ENCODE data around the gene KLK14.

The KLK14 gene

DNA sequence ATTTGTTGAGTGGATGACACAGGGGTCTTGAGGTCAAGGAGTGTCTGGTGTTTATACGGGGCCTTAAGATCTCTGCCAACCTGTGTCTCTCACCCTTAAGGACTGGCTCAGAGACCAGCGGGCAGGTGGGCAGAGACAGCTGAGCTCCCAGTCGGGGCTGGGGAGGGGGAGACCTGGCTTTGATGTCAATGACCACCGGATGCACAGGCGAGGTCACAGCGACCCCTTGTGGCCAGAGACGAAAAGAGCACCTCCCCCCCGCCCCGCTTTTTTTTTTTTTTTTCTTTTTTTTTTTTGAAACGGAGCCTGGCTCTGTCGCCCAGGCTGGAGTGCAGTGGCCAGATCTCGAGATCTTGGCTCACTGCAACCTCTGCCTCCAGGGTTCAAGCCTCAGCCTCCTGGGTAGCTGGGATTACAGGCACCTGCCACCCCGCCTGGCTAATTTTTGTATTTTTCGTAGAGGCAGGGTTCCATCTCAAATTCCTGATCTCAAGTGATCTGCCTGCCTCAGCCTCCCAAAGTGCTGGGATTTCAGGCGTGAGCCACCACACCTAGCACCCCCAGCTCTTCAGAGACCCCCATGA is 12.1 kb upstream of the KLK14 start:
- Histone ChIP-seq H3K79me2 (ENCODE audit: control insufficient read depth, insufficient read depth, low read length, poor library complexity) (no peaks in the 10 kb centered on the region), H2BK12ac (ENCODE audit: low read length) (no peak overlapping the region), H3K27ac (ENCODE audit: low read depth, low read length) (no peak overlapping the region), H4K12ac (ENCODE audit: low read depth, low read length) (no peak overlapping the region), H4K8ac (ENCODE audit: low read depth, low read length) (no peak overlapping the region), H2BK5ac (ENCODE audit: low read depth, low read length, poor library complexity) (no peak overlapping the region), H2AK5ac (ENCODE audit: low read length) (no peak overlapping the region), H3K36me3 (ENCODE audit: control insufficient read depth in 1 of 2, insufficient read depth in 2 of 2, low read length in 2 of 2) (peaks cover 12 to 13% of the 10 kb centered on the region in 2 experiments), H3K9me3 (ENCODE audit: insufficient read depth, low read depth, low read length) (peaks cover 2% of the 10 kb centered on the region), H3K4me1 (ENCODE audit: control insufficient read depth in 1 of 2, insufficient read depth in 2 of 2, low read length in 2 of 2) (no peaks in the 10 kb centered on the region), H3K4me3 (ENCODE audit: low read depth, low read length) (no peak overlapping the region), H3K79me1 (ENCODE audit: low read length) (no peaks in the 10 kb centered on the region), H3K18ac (ENCODE audit: low read length) (no peak overlapping the region), H3K9ac (ENCODE audit: low read length) (no peak overlapping the region), H3K4ac (ENCODE audit: low read depth, low read length) (no peak overlapping the region), H2AFZ (ENCODE audit: insufficient read depth, low read length, poor library complexity) (no peak overlapping the region), H2BK120ac (ENCODE audit: insufficient read depth, low read length, poor library complexity) (no peak overlapping the region), H3K4me2 (ENCODE audit: low read length) (no peak overlapping the region), H3K23ac (ENCODE audit: low read length) (no peak overlapping the region), H3K27me3 (ENCODE audit: insufficient read depth, low read length) (no peaks in the 10 kb centered on the region), H3K14ac (ENCODE audit: low read length) (no peak overlapping the region), H4K91ac (ENCODE audit: low read depth, low read length) (no peak overlapping the region)
- peak in 1 of 2 donors; percentile 25 for DNase-seq
- no CpG with 5 or more reads among the region's 15 CpGs for WGBS (ENCODE audit: extremely low coverage, insufficient coverage, insufficient read length)

DNA sequence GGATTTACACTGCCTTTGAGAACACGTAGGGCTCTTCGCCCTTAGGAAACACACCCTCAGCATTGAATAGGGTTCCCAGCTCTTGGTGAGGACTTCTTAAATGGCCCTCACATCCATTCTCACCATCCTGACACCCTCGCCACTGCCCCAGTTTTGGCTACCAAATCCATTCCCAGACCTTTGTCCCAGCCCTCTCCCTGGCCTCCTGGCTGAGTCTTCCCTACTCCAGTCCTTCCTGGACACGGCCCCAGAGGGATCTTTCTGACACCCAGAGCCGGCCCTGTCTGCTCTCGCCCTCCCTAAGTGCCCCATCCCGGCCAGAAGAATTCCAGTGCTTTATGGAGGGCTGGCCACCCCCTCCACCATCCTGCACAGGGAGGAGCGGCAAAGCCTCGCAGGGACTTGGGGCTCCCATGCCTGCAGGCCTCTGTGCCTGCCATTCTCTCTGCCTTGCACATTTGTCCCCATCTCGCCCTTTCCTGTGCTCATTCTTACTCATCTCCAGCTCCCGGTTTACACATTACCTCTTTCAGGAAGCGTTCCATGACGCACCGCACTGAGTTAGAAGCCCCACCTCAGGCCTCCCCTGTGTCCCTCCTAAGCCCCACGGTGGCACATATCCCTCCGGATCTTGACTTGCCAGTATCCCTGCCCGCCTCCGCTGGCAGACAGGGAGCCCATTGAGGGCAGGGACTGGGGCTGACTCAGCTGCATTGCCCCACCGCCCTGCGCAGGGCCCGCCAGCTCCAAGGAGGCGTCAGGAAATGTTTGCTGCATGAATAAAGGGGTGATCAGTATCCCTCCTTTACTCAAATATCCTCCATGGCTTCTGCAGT is 11.0 kb upstream of the KLK14 start:
- Histone ChIP-seq H3K27me3 (ENCODE audit: insufficient read depth, low read length) (no peaks in the 10 kb centered on the region), H4K12ac (ENCODE audit: low read depth, low read length) (no peak overlapping the region), H2BK120ac (ENCODE audit: insufficient read depth, low read length, poor library complexity) (no peak overlapping the region), H2AK5ac (ENCODE audit: low read length) (no peak overlapping the region), H2BK12ac (ENCODE audit: low read length) (no peak overlapping the region), H3K9ac (ENCODE audit: low read length) (no peak overlapping the region), H3K79me1 (ENCODE audit: low read length) (no peaks in the 10 kb centered on the region), H3K14ac (ENCODE audit: low read length) (no peak overlapping the region), H3K4me3 (ENCODE audit: low read depth, low read length) (no peak overlapping the region), H3K27ac (ENCODE audit: low read depth, low read length) (no peak overlapping the region), H3K36me3 (ENCODE audit: control insufficient read depth in 1 of 2, insufficient read depth in 2 of 2, low read length in 2 of 2) (peaks cover 7 to 9% of the 10 kb centered on the region in 2 experiments), H3K4me2 (ENCODE audit: low read length) (no peak overlapping the region), H2AFZ (ENCODE audit: insufficient read depth, low read length, poor library complexity) (no peak overlapping the region), H2BK5ac (ENCODE audit: low read depth, low read length, poor library complexity) (no peak overlapping the region), H3K4me1 (ENCODE audit: control insufficient read depth in 1 of 2, insufficient read depth in 2 of 2, low read length in 2 of 2) (no peaks in the 10 kb centered on the region), H3K79me2 (ENCODE audit: control insufficient read depth, insufficient read depth, low read length, poor library complexity) (no peaks in the 10 kb centered on the region), H4K91ac (ENCODE audit: low read depth, low read length) (no peak overlapping the region), H3K9me3 (ENCODE audit: insufficient read depth, low read depth, low read length) (peaks cover 2% of the 10 kb centered on the region), H4K8ac (ENCODE audit: low read depth, low read length) (no peak overlapping the region), H3K23ac (ENCODE audit: low read length) (no peak overlapping the region), H3K4ac (ENCODE audit: low read depth, low read length) (no peak overlapping the region), H3K18ac (ENCODE audit: low read length) (no peak overlapping the region)
- DNase-seq = no peak
- no CpG with 5 or more reads among the region's 22 CpGs for WGBS (ENCODE audit: extremely low coverage, insufficient coverage, insufficient read length)

DNA sequence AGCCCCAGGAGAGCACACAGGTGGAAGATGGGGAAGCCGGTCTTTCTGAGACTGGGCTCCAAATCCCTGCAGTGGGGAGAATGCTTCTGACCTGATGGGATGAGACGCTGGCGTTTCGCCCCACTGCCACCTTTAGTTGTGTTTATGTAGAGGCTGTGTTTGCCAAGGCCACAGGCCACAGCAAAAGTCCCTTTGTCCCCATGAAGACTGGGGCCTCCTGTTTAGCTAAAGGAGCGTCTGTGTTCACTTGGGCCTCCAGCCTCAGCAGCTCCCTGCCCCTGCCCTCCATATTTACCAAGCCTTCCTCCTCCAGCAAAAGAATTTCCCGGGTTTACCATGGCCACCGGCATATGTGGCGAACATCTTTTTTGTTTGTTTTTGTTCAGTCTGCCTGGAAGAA is 10.4 kb upstream of the KLK14 start:
- no peak overlapping the region for H4K91ac ChIP-seq (ENCODE audit: low read depth, low read length)
- H3K4me2 ChIP-seq (ENCODE audit: low read length) = no peak overlapping the region
- H3K79me1 ChIP-seq (ENCODE audit: low read length) = no peaks in the 10 kb centered on the region
- no peak overlapping the region for H3K4ac ChIP-seq (ENCODE audit: low read depth, low read length)
- H3K9me3 ChIP-seq (ENCODE audit: insufficient read depth, low read depth, low read length) = peaks cover 2% of the 10 kb centered on the region
- no peak overlapping the region for H3K9ac ChIP-seq (ENCODE audit: low read length)
- no peak overlapping the region for H2BK12ac ChIP-seq (ENCODE audit: low read length)
- H3K14ac ChIP-seq (ENCODE audit: low read length) = no peak overlapping the region
- peaks cover 4 to 5% of the 10 kb centered on the region in 2 experiments for H3K36me3 ChIP-seq (ENCODE audit: control insufficient read depth in 1 of 2, insufficient read depth in 2 of 2, low read length in 2 of 2)
- no peak overlapping the region for H3K18ac ChIP-seq (ENCODE audit: low read length)
- H4K8ac ChIP-seq (ENCODE audit: low read depth, low read length) = no peak overlapping the region
- no peak overlapping the region for H2AFZ ChIP-seq (ENCODE audit: insufficient read depth, low read length, poor library complexity)
- no peak overlapping the region for H4K12ac ChIP-seq (ENCODE audit: low read depth, low read length)
- H3K4me3 ChIP-seq (ENCODE audit: low read depth, low read length) = no peak overlapping the region
- H2AK5ac ChIP-seq (ENCODE audit: low read length) = no peak overlapping the region
- H3K23ac ChIP-seq (ENCODE audit: low read length) = no peak overlapping the region
- no peak overlapping the region for H2BK120ac ChIP-seq (ENCODE audit: insufficient read depth, low read length, poor library complexity)
- no peak overlapping the region for H3K27ac ChIP-seq (ENCODE audit: low read depth, low read length)
- no peaks in the 10 kb centered on the region for H3K27me3 ChIP-seq (ENCODE audit: insufficient read depth, low read length)
- no peak overlapping the region for H2BK5ac ChIP-seq (ENCODE audit: low read depth, low read length, poor library complexity)
- H3K79me2 ChIP-seq (ENCODE audit: control insufficient read depth, insufficient read depth, low read length, poor library complexity) = no peaks in the 10 kb centered on the region
- no peaks in the 10 kb centered on the region for H3K4me1 ChIP-seq (ENCODE audit: control insufficient read depth in 1 of 2, insufficient read depth in 2 of 2, low read length in 2 of 2)
- no peak for DNase-seq
- WGBS (ENCODE audit: extremely low coverage, insufficient coverage, insufficient read length) = no CpG with 5 or more reads among the region's 8 CpGs

DNA sequence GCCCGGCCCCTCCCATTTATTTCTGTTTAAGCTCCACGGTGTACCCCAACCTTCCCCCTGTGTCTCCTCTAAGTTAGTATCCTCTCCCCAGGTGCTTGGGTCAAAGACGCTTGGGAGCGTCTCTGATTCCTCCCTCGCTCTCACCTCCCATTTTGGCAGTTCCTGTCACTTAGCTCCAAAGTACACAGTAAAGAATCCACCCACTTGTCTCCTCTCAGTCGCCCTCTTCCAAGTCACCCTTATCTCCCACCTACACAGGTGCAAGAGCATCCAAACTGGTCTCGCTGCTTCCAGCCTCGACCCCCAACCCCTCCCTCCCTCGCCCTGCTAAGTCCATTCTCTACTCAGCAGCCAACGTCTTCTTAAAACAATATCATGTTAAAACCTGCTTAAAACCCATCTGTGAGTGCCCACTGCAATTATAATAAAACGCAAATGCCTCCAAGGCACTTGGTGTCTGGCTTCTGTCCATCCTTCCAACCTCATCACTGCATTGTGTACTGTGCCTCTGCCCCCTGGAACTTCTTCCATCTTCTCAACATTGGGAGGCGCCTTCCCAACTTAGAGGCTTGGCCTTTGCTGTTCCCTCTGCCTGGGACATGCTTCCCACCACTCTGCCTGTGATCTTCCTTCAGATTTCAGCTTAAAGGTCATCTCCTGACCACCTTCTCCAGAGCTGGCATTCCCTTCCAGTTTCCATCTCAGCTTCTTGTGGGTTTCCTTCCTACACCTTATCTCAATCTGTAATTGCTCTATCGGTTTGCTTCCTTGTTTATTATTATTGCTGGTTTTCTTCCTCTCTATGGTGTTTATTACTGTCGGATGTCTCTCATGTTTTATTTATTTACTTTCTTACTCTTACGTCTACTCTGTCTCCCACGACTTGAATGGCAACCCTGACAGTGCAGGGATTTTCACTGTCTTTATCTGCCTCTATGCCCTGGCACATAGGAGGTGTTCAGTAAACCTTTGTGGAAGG is 9.5 kb upstream of the KLK14 start:
- H3K4me3 ChIP-seq (ENCODE audit: low read depth, low read length) = no peak overlapping the region
- H2BK12ac ChIP-seq (ENCODE audit: low read length) = no peak overlapping the region
- H3K23ac ChIP-seq (ENCODE audit: low read length) = no peak overlapping the region
- no peak overlapping the region for H2AK5ac ChIP-seq (ENCODE audit: low read length)
- H3K9me3 ChIP-seq (ENCODE audit: insufficient read depth, low read depth, low read length) = peaks cover 2% of the 10 kb centered on the region
- H3K14ac ChIP-seq (ENCODE audit: low read length) = no peak overlapping the region
- H3K18ac ChIP-seq (ENCODE audit: low read length) = no peak overlapping the region
- no peaks in the 10 kb centered on the region for H3K27me3 ChIP-seq (ENCODE audit: insufficient read depth, low read length)
- H3K79me1 ChIP-seq (ENCODE audit: low read length) = no peaks in the 10 kb centered on the region
- WGBS (ENCODE audit: extremely low coverage, insufficient coverage, insufficient read length) = no CpG with 5 or more reads among the region's 16 CpGs
- no peak for DNase-seq
- H2BK120ac ChIP-seq (ENCODE audit: insufficient read depth, low read length, poor library complexity) = no peak overlapping the region
- no peak overlapping the region for H4K91ac ChIP-seq (ENCODE audit: low read depth, low read length)
- H2BK5ac ChIP-seq (ENCODE audit: low read depth, low read length, poor library complexity) = no peak overlapping the region
- no peaks in the 10 kb centered on the region for H3K4me1 ChIP-seq (ENCODE audit: control insufficient read depth in 1 of 2, insufficient read depth in 2 of 2, low read length in 2 of 2)
- H3K4ac ChIP-seq (ENCODE audit: low read depth, low read length) = no peak overlapping the region
- no peak overlapping the region for H3K4me2 ChIP-seq (ENCODE audit: low read length)
- no peaks in the 10 kb centered on the region for H3K36me3 ChIP-seq (ENCODE audit: control insufficient read depth in 1 of 2, insufficient read depth in 2 of 2, low read length in 2 of 2)
- no peak overlapping the region for H4K8ac ChIP-seq (ENCODE audit: low read depth, low read length)
- no peak overlapping the region for H4K12ac ChIP-seq (ENCODE audit: low read depth, low read length)
- H3K27ac ChIP-seq (ENCODE audit: low read depth, low read length) = no peak overlapping the region
- no peaks in the 10 kb centered on the region for H3K79me2 ChIP-seq (ENCODE audit: control insufficient read depth, insufficient read depth, low read length, poor library complexity)
- H2AFZ ChIP-seq (ENCODE audit: insufficient read depth, low read length, poor library complexity) = no peak overlapping the region
- no peak overlapping the region for H3K9ac ChIP-seq (ENCODE audit: low read length)

Data from trophoblast cell (in vitro differentiated cells and primary cell).